Measurements from ENCODE around the gene NLRP7. TPM values are rescaled to one million over a fixed set of nuclear protein-coding genes. Genes with fewer than 3 reads are reported as not detected.

The NLRP7 gene
- total RNA-seq, 1 experiment from 2014 or later: 1.1 TPM

GRCh38 chr19:54921082-54921481 lies 26.2 kb downstream of the NLRP7 start:
- no peak for TF ChIP-seq CTCF (conservative IDR thresholded peaks at IDR 0.05)
- Mint-ChIP-seq H3K36me3 (ENCODE audit: insufficient read depth in 1 of 3, low read depth in 3 of 3) (peaks cover 2 to 12% (median 2%) of the 10 kb centered on the region in 3 experiments; a peak in 3 of 7 replicates), H3K4me3 (no peak overlapping the region), H3K27me3 (ENCODE audit: low read depth) (peaks cover 2% of the 10 kb centered on the region; the same call in 1 of the 2 replicates), H3K27ac (no peak overlapping the region), H3K9me3 (peaks cover 11 to 88% of the 10 kb centered on the region in 2 experiments), H3K4me1 (0 out of 4 replicates have a peak, but pooled peaks cover 0 to 4% of the 10 kb centered on the region in 2 experiments)
- Histone ChIP-seq H3K79me2 (ENCODE audit: insufficient read depth, low read length) (no peaks in the 10 kb centered on the region), H3K9ac (ENCODE audit: extremely low read depth, insufficient read length, low read length) (no peak overlapping the region), H3K4me1 (ENCODE audit: insufficient read depth, low read length) (no peaks in the 10 kb centered on the region), H3T11ph (ENCODE audit: low read length) (no peak overlapping the region), H2BK20ac (ENCODE audit: low read depth, low read length, poor library complexity, severe bottlenecking) (no peak overlapping the region), H4K5ac (ENCODE audit: insufficient read length, low read depth, low read length) (no peak overlapping the region), H3K23ac (ENCODE audit: insufficient read length, low read depth, low read length) (no peak overlapping the region), H3K4ac (ENCODE audit: low read depth, low read length) (no peak overlapping the region), H3K9me3 (ENCODE audit: control insufficient read depth, low read depth, low read length) (no peaks in the 10 kb centered on the region), H2AK5ac (ENCODE audit: insufficient read length, low read length) (no peak overlapping the region), H4K8ac (replicated peaks; ENCODE audit: insufficient read length, low read depth, low read length) (no peak overlapping the region), H2BK15ac (ENCODE audit: low read depth, low read length) (no peak overlapping the region), H3K4me2 (ENCODE audit: insufficient read depth, insufficient read length, low read length) (no peak overlapping the region), H3K14ac (ENCODE audit: insufficient read depth, low read length) (no peak overlapping the region), H3K27ac (ENCODE audit: insufficient read length, low read depth, low read length) (no peak overlapping the region), H3K79me1 (ENCODE audit: insufficient read depth, low read depth, low read length, poor library complexity, severe bottlenecking) (no peaks in the 10 kb centered on the region), H4K91ac (ENCODE audit: insufficient read length, low read depth, low read length) (no peak overlapping the region), H2BK12ac (ENCODE audit: insufficient read length, low read depth, low read length) (no peak overlapping the region), H2BK120ac (ENCODE audit: low read depth, low read length, poor library complexity, severe bottlenecking) (no peak overlapping the region), H2BK5ac (ENCODE audit: insufficient read length, low read length) (no peak overlapping the region), H2AFZ (ENCODE audit: low read length) (no peak overlapping the region), H3K18ac (ENCODE audit: insufficient read length, low read depth, low read length) (no peak overlapping the region), H4K20me1 (ENCODE audit: control insufficient read depth, insufficient read depth, insufficient read length) (no peaks in the 10 kb centered on the region), H3K27me3 (ENCODE audit: insufficient read depth, low read length) (no peaks in the 10 kb centered on the region), H3K56ac (ENCODE audit: insufficient read length, low read depth, low read length) (no peak overlapping the region), H3K23me2 (ENCODE audit: insufficient read length, low read depth, low read length, poor library complexity, severe bottlenecking) (no peaks in the 10 kb centered on the region)
- WGBS (ENCODE audit: extremely low coverage, insufficient read length, low lambda C conversion rate): no CpG with 5 or more reads among the region's 7 CpGs
- DNase-seq: no peak
